Fibroblast of the aortic adventitia (primary cell): ENCODE results near the gene GJB6. TPM values are rescaled to one million over a fixed set of nuclear protein-coding genes. Genes with fewer than 3 reads are reported as not detected.

ENCODE experiments used
- DNase-seq: peaks from one replicate; pipeline ENCODE4 v3.0.0-alpha.2; 2010; ENCODE audit warnings: low read depth
- H3K4me3 ChIP-seq: 2 replicates; pipeline ENCODE4 v1.5.1; 2011; ENCODE audit warnings: low read depth, mild to moderate bottlenecking, control low read depth, low read length, moderate library complexity
- CTCF ChIP-seq: IDR thresholded peaks from 2 replicates; pipeline ENCODE4 v1.5.1; 2011; ENCODE audit warnings: mild to moderate bottlenecking, low read length, control low read depth, inconsistent platforms; ENCODE audit not compliant: insufficient read depth
- total RNA-seq: library from RNA; depleted of rRNA; stranded (reverse); fragments of >200 nt; gene quantifications from 2 replicates; pipeline ENCODE4 v1.2.3, GENCODE V29; 2012; ENCODE audit warnings: low replicate concordance

Gene GJB6
- total RNA-seq, 1 donor, result not detected

DNA sequence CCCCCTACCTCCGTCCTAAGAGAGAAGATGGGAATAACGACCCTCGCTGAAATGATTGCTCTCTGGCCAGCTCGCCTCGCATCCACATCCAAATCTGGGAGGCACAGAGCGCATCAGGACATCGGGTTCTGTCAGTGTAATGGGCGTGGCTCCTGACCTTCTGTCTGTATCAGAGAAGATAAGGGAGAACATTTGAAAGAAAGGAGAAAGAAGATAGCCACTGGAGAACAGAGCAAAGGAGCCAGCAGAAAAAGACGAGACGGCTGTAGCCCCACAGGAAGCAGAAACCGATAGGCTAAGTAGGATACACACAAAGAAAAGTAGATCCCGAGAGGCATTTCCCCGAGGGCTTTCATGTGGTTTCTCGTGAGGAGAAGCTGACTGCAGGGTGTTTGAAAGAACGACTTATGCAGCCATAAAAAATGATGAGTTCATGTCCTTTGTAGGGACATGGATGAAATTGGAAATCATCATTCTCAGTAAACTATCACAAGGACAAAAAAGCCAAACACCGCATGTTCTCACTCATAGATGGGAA is 25.4 kb downstream of the GJB6 start:
- DNase-seq, result no peak
- no peak for TF ChIP-seq CTCF
- H3K4me3 ChIP-seq, result no peak overlapping the region

DNA sequence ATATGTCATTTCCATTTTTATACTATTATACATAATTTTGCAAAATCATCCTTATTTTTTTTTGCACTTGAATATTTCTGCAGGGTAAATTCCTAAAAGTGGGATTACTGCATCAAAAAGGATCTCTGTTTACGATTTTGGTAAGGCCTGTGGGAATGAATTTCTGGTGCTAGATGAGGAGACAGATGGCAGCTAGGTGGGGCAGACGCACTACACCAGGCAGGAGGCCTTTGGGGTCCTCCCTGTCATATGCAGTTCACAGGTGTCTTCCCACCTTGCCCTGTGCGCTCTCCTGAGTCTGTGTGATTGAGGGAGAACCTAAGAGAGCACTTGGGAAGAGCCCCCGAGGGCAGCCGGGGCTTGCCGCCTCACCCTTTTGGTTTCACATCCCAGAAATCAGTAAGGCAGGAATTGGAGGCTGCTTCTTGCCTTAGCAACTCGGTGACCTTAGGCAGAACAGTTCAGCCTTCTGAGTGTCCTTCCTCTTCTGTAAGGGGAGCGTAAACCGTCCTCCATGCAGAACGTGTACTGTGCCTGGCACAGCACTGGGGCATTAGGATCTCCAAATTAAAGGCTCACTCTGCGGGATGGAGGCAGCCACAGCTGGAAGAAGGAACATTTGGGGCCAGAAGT is 25.9 kb downstream of the GJB6 start:
- no peak for DNase-seq
- no peak for TF ChIP-seq CTCF

GRCh38 chr13:20198781-20199180 is 33.3 kb downstream of the GJB6 start:
- no peak overlapping the region for H3K4me3 ChIP-seq
- DNase-seq, result no peak
- TF ChIP-seq CTCF, result no peak

More for the DNA sequence above, 25.9 kb downstream of the GJB6 start:
- H3K4me3 ChIP-seq, result no peak overlapping the region

- peak; percentile 72 for DNase-seq
- peak; percentile 86 for TF ChIP-seq CTCF
- no peak overlapping the region for H3K4me3 ChIP-seq
Observed at GRCh38 chr13:20197361-20197834, 34.7 kb downstream of the GJB6 start.

- no peak for TF ChIP-seq CTCF
- no peak for DNase-seq
Observed at GRCh38 chr13:20195801-20196200, 36.3 kb downstream of the GJB6 start.

GRCh38 chr13:20193907-20194631 is 38.0 kb downstream of the GJB6 start:
- no peak for DNase-seq
- no peak overlapping the region for H3K4me3 ChIP-seq
- no peak for TF ChIP-seq CTCF

More at GRCh38 chr13:20195801-20196200, 36.3 kb downstream of the GJB6 start:
- H3K4me3 ChIP-seq, result no peak overlapping the region
